HepG2 (cell line): ENCODE results near the gene IGFBP6. TPM values are rescaled to one million over a fixed set of nuclear protein-coding genes. Genes with fewer than 3 reads are reported as not detected.
A peak's percentile ranks its signal among the peaks of the same experiment; 100 is the strongest.

Experiments
- ATF3 ChIP-seq: sonication (generic); formaldehyde crosslinking; IDR thresholded peaks from 2 replicates; pipeline ENCODE4 v1.4.0; 2020; ENCODE audit warnings: missing genetic modification reagents
- ATM ChIP-seq: fragments of 450-650 bp; IDR thresholded peaks from 2 replicates; pipeline ENCODE4 v1.7.1; 2017; ENCODE audit warnings: mild to moderate bottlenecking, borderline replicate concordance
- BORCS8-MEF2B ChIP-seq: sonication (generic); formaldehyde crosslinking; IDR thresholded peaks from 2 replicates; pipeline ENCODE4 v1.8.0; 2022; ENCODE audit warnings: mild to moderate bottlenecking, missing genetic modification reagents
- CCAR2 ChIP-seq: fragments of 200-400 bp; formaldehyde crosslinking; optimal IDR thresholded peaks from 2 replicates; pipeline ENCODE3; 2018; ENCODE audit warnings: low read depth, mild to moderate bottlenecking, low read length, moderate library complexity
- CCDC6 ChIP-seq: sonication (generic); formaldehyde crosslinking; IDR thresholded peaks from 2 replicates; pipeline ENCODE4 v1.8.1; 2022; ENCODE audit warnings: mild to moderate bottlenecking, missing genetic modification reagents, moderate library complexity
- ELF3 ChIP-seq: IDR thresholded peaks from 2 replicates; pipeline ENCODE4 v1.6.1; 2016; ENCODE audit warnings: missing genetic modification reagents, missing compliant biosample characterization
- EZH2 ChIP-seq: conservative IDR thresholded peaks from 2 replicates; pipeline ENCODE4 v1.6.1; 2012; ENCODE audit warnings: mild to moderate bottlenecking, low read depth, low read length, moderate library complexity
- FIP1L1 ChIP-seq: fragments of 200-400 bp; formaldehyde crosslinking; IDR thresholded peaks from 2 replicates; pipeline ENCODE4 v1.6.1; 2018; ENCODE audit warnings: low read depth, mild to moderate bottlenecking, low read length, moderate library complexity, borderline replicate concordance; ENCODE audit not compliant: insufficient read depth
- FOXK1 ChIP-seq: sonication (generic); formaldehyde crosslinking; IDR thresholded peaks from 2 replicates; pipeline ENCODE4 v1.4.0; 2020; ENCODE audit warnings: low read depth, missing genetic modification reagents, borderline replicate concordance
- FOXM1 ChIP-seq: sonication (generic); formaldehyde crosslinking; IDR thresholded peaks from 2 replicates; pipeline ENCODE4 v1.5.0; 2020; ENCODE audit warnings: missing genetic modification reagents
- GTF2F1 ChIP-seq: fragments of 150-350 bp; IDR thresholded peaks from 2 replicates; pipeline ENCODE4 v1.6.1; 2014; ENCODE audit warnings: low read length
- KLF9 ChIP-seq: IDR thresholded peaks from 2 replicates; pipeline ENCODE4 v1.6.1; 2016; ENCODE audit warnings: low read depth
- NBN ChIP-seq: fragments of 450-650 bp; conservative IDR thresholded peaks from 2 replicates; pipeline ENCODE4 v1.6.1; 2017
- NFYB ChIP-seq: sonication (generic); formaldehyde crosslinking; IDR thresholded peaks from 2 replicates; pipeline ENCODE4 v1.4.0; 2020; ENCODE audit warnings: missing genetic modification reagents
- PRDM10 ChIP-seq: sonication (generic); formaldehyde crosslinking; IDR thresholded peaks from 2 replicates; pipeline ENCODE4 v1.4.0; 2020; ENCODE audit warnings: low read depth, missing genetic modification reagents
- RFXANK ChIP-seq: IDR thresholded peaks from 2 replicates; pipeline ENCODE4 v1.6.1; 2016
- SAFB2 ChIP-seq: sonication (generic); formaldehyde crosslinking; IDR thresholded peaks from 2 replicates; pipeline ENCODE4 v1.5.1; 2020; ENCODE audit warnings: missing genetic modification reagents, low read depth, mild to moderate bottlenecking, borderline replicate concordance
- SATB2 ChIP-seq: sonication (generic); formaldehyde crosslinking; IDR thresholded peaks from 2 replicates; pipeline ENCODE4 v1.5.0; 2020; ENCODE audit warnings: missing genetic modification reagents
- SCMH1 ChIP-seq: sonication (generic); formaldehyde crosslinking; IDR thresholded peaks from 2 replicates; pipeline ENCODE4 v1.9.0; 2021; ENCODE audit warnings: missing genetic modification reagents, mild to moderate bottlenecking, borderline replicate concordance
- SNAPC5 ChIP-seq: sonication (generic); formaldehyde crosslinking; IDR thresholded peaks from 2 replicates; pipeline ENCODE4 v1.8.1; 2023; ENCODE audit warnings: mild to moderate bottlenecking, missing genetic modification reagents, borderline replicate concordance
- TEAD2 ChIP-seq: sonication (generic); formaldehyde crosslinking; IDR thresholded peaks from 2 replicates; pipeline ENCODE4 v1.9.0; 2021; ENCODE audit warnings: missing genetic modification reagents
- ZKSCAN1 ChIP-seq: fragments of 150-350 bp; IDR thresholded peaks from 2 replicates; pipeline ENCODE4 v1.6.1; 2014; ENCODE audit warnings: low read length
- ZNF207 ChIP-seq: fragments of 450-650 bp; IDR thresholded peaks from 2 replicates; pipeline ENCODE4 v1.6.1; 2016; ENCODE audit warnings: antibody characterized with exemption, borderline replicate concordance
- ZNF224 ChIP-seq: sonication (generic); formaldehyde crosslinking; IDR thresholded peaks from 2 replicates; pipeline ENCODE4 v1.5.0; 2020; ENCODE audit warnings: mild to moderate bottlenecking, missing genetic modification reagents
- ZNF549 ChIP-seq: sonication (generic); formaldehyde crosslinking; IDR thresholded peaks from 2 replicates; pipeline ENCODE4 v1.5.0; 2020; ENCODE audit warnings: missing genetic modification reagents
- ZNF557 ChIP-seq: sonication (generic); formaldehyde crosslinking; IDR thresholded peaks from 2 replicates; pipeline ENCODE4 v1.4.0; 2020; ENCODE audit warnings: missing genetic modification reagents
- ZNF670 ChIP-seq: sonication (generic); formaldehyde crosslinking; IDR thresholded peaks from 2 replicates; pipeline ENCODE4 v1.8.0; 2022; ENCODE audit warnings: mild to moderate bottlenecking, missing genetic modification reagents, borderline replicate concordance
- ZNF691 ChIP-seq: sonication (generic); formaldehyde crosslinking; IDR thresholded peaks from 2 replicates; pipeline ENCODE4 v1.4.0; 2020; ENCODE audit warnings: missing genetic modification reagents, low read depth, mild to moderate bottlenecking, borderline replicate concordance
- ZSCAN30 ChIP-seq: sonication (generic); formaldehyde crosslinking; IDR thresholded peaks from 2 replicates; pipeline ENCODE4 v1.5.0; 2020; ENCODE audit warnings: mild to moderate bottlenecking, missing genetic modification reagents
- polyA plus RNA-seq, 8 experiments: library from polyadenylated mRNA; depleted of rRNA in 3 of 8; stranded (reverse) in 7 of 8; unstranded in 1 of 8; fragments of >200 nt; fragmentation: Illumina TruSeq in 4 of 8; extraction: Trizol in 4 of 8; gene quantifications; 2 replicates each; pipeline versions ENCODE4 v1.2.1 to v1.2.3, GENCODE V29; 2011 to 2016; ENCODE audit warnings: low read depth in 4 of 8, missing spikeins in 1 of 8, mixed read lengths in 1 of 8; ENCODE audit not compliant: insufficient read depth in 1 of 8
- total RNA-seq, 5 experiments: library from RNA; depleted of rRNA; stranded (reverse); fragments of >200 nt; fragmentation: Illumina TruSeq; extraction: Trizol; gene quantifications; 2 replicates each; pipeline ENCODE4 v1.2.3, GENCODE V29; 2016; ENCODE audit warnings: low read depth in 1 of 5

Gene IGFBP6
- total and polyA plus RNA-seq, 2 of the 13 experiments (the other 11 are each of a cell fraction or from before 2014, with no cell fraction given): 3.9 to 25.2 TPM

GRCh38 chr12:53049571-53050318, 47.7 kb upstream of the IGFBP6 start, which contains the start of gene TNS2 (continued):
- no peak for TF ChIP-seq NFYB (CRISPR knock-in tag)
- no peak for TF ChIP-seq TEAD2 (CRISPR knock-in tag)
- no peak for TF ChIP-seq PRDM10 (CRISPR knock-in tag)
- TF ChIP-seq RFXANK: 0 out of 2 replicates have a peak, but pooled peaks have one; percentile 21
- TF ChIP-seq CCDC6 (CRISPR knock-in tag): peak; percentile 60; the same call in 1 of the 2 replicates
- TF ChIP-seq ELF3 (CRISPR knock-in tag): peak; percentile 66
- TF ChIP-seq ATF3 (CRISPR knock-in tag): no peak
- TF ChIP-seq ZKSCAN1: no peak
- TF ChIP-seq KLF9 (CRISPR knock-in tag): no peak; the same call in 1 of the 2 replicates
- no peak for TF ChIP-seq ZNF207
- no peak for TF ChIP-seq FOXM1
- no peak for TF ChIP-seq ZNF549 (CRISPR knock-in tag)
- no peak for TF ChIP-seq ATM
- 0 out of 2 replicates have a peak, but pooled peaks have one; percentile 63 for TF ChIP-seq ZNF557
- 0 out of 2 replicates have a peak, but pooled peaks have one; percentile 70 for TF ChIP-seq ZNF670 (CRISPR knock-in tag)
- no peak for TF ChIP-seq FOXK1
- TF ChIP-seq ZNF224 (CRISPR knock-in tag): 0 out of 2 replicates have a peak, but pooled peaks have one; percentile 35
- TF ChIP-seq EZH2: no peak
- TF ChIP-seq SCMH1: no peak
- no peak for TF ChIP-seq NBN
- no peak for TF ChIP-seq GTF2F1
- TF ChIP-seq ZSCAN30: no peak
- no peak for TF ChIP-seq SAFB2 (CRISPR knock-in tag)
- no peak for TF ChIP-seq BORCS8-MEF2B (CRISPR knock-in tag)
- no peak for TF ChIP-seq ZNF691
- no peak for TF ChIP-seq FIP1L1
- no peak for TF ChIP-seq SNAPC5 (CRISPR knock-in tag)
- TF ChIP-seq CCAR2: no peak
- TF ChIP-seq SATB2 (CRISPR knock-in tag): no peak
